K562 (cell line): ENCODE measurements around the gene CEBPE.

Source experiments
- BHLHE40 ChIP-seq: IDR thresholded peaks from 2 replicates; pipeline ENCODE4 v1.6.1; 2011; ENCODE audit warnings: low read length, improper control_type of control experiment
- BRD4 ChIP-seq: fragments of 200-600 bp; sonication (generic); IDR thresholded peaks from 2 replicates; pipeline ENCODE4 v1.6.1; 2017; ENCODE audit warnings: inconsistent platforms
- CTCF ChIP-seq, 3 experiments: IDR thresholded peaks in 2 of 3; conservative IDR thresholded peaks in 1 of 3; 2 replicates each; pipeline ENCODE4 v1.5.1; 2011 to 2012; ENCODE audit warnings: low read length in 3 of 3, mild to moderate bottlenecking in 3 of 3, control low read depth in 2 of 3, improper control_type of control experiment in 1 of 3, inconsistent platforms in 1 of 3, low read depth in 1 of 3, mixed read lengths in 1 of 3, moderate library complexity in 1 of 3; ENCODE audit not compliant: insufficient read depth in 2 of 3
- POLR2A ChIP-seq: fragments of 450-650 bp; conservative IDR thresholded peaks from 2 replicates; pipeline ENCODE4 v1.6.1; 2016
- SRSF3 ChIP-seq: fragments of 200-400 bp; formaldehyde crosslinking; IDR thresholded peaks from 2 replicates; pipeline ENCODE4 v1.6.1; 2016; ENCODE audit warnings: mild to moderate bottlenecking, low read length, moderate library complexity; ENCODE audit not compliant: insufficient read depth

GRCh38 chr14:23128969-23129758 lies 10.1 kb upstream of the CEBPE start:
- TF ChIP-seq BRD4 (no peak), CTCF (IDR thresholded peaks at IDR 0.05 in 2 of 3, conservative IDR thresholded peaks at IDR 0.05 in 1 of 3; ENCODE audit: insufficient read depth in 2 of 3, low read depth in 1 of 3, low read length in 3 of 3) (no peak), BHLHE40 (no peak), POLR2A (no peak), SRSF3 (no peak)
